Mammary epithelial cell (primary cell): Measurements from ENCODE around the gene NCKAP5.

Experiments used
- EZH2 ChIP-seq: IDR thresholded peaks from 2 replicates; pipeline ENCODE4 v1.6.1; 2012; ENCODE audit warnings: low read length, inconsistent platforms, borderline replicate concordance
- TF ChIP-seq, protein P1 (sequence below), 2 donors: IDR thresholded peaks in 1 of 2; conservative IDR thresholded peaks in 1 of 2; 2 replicates each; pipeline ENCODE4 v1.5.1; 2011 to 2012; ENCODE audit warnings: inconsistent platforms in 2 of 2, low read length in 2 of 2, mild to moderate bottlenecking in 2 of 2, control low read depth in 1 of 2, low read depth in 1 of 2; ENCODE audit not compliant: insufficient read depth in 1 of 2; ENCODE audit errors: extremely low read depth in 1 of 2

DNA sequence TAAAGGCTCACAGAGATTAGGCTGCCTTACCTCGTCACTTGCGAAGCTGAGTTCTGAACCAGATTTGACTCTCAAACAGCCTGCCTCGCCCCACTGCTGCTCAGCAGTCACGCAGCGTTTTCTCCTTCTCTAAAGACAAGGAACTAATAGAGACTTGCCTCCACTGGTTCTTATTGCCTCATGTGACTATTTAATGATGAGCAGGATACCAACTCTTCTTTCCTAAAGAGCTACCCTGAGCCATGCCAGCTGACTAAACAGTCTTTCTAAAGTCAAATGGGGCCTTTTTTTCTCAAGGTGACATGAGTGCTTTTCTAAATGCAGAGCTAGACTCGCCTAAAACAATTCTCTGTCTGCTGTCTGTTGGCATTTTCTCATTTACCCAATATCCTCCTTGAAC, 147.5 kb downstream of the NCKAP5 start:
- no peak for TF ChIP-seq EZH2
- TF ChIP-seq, protein P1, sequence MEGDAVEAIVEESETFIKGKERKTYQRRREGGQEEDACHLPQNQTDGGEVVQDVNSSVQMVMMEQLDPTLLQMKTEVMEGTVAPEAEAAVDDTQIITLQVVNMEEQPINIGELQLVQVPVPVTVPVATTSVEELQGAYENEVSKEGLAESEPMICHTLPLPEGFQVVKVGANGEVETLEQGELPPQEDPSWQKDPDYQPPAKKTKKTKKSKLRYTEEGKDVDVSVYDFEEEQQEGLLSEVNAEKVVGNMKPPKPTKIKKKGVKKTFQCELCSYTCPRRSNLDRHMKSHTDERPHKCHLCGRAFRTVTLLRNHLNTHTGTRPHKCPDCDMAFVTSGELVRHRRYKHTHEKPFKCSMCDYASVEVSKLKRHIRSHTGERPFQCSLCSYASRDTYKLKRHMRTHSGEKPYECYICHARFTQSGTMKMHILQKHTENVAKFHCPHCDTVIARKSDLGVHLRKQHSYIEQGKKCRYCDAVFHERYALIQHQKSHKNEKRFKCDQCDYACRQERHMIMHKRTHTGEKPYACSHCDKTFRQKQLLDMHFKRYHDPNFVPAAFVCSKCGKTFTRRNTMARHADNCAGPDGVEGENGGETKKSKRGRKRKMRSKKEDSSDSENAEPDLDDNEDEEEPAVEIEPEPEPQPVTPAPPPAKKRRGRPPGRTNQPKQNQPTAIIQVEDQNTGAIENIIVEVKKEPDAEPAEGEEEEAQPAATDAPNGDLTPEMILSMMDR (conservative IDR thresholded peaks at IDR 0.05 in 1 of 2, IDR thresholded peaks at IDR 0.05 in 1 of 2; ENCODE audit: extremely low read depth in 1 of 2, insufficient read depth in 1 of 2, low read depth in 1 of 2, low read length in 2 of 2): no peak
